B cell (primary cell): ENCODE data around the gene CCNI. TPM values are rescaled to one million over a fixed set of nuclear protein-coding genes. Genes with fewer than 3 reads are reported as not detected.

Experiments
- ATAC-seq: fragments of 200-7000 bp; cut with Tn5 transposase; one replicate; pipeline ENCODE4 v1.10.0; 2021; ENCODE audit warnings: low read depth, mild to moderate bottlenecking, moderate number of reproducible peaks, moderate library complexity
- CTCF ChIA-PET: fragments of 350-600 bp; sonication (Branson Sonifier 250); formaldehyde crosslinking; loops from one replicate; lab custom pipeline; 2021; ENCODE audit warnings: antibody characterized with exemption, inconsistent platforms; lab: Charles Lee
- POLR2A ChIA-PET: fragments of 350-600 bp; sonication (Branson Sonifier 250); formaldehyde crosslinking; loops from one replicate; lab custom pipeline; 2021; ENCODE audit warnings: antibody characterized with exemption; lab: Charles Lee
- DNase-seq: peaks from one replicate; pipeline ENCODE4 v3.0.0; 2013
- H2AFZ ChIP-seq: 2 replicates; pipeline ENCODE4 v1.6.1; 2012; ENCODE audit warnings: mild to moderate bottlenecking, low read depth, low read length; ENCODE audit not compliant: insufficient read depth, poor library complexity, severe bottlenecking
- H3K27ac ChIP-seq, 2 donors: 1 replicate in 1 of 2; 2 replicates in 1 of 2; pipeline ENCODE4 v1.5.1; 2012 to 2013; ENCODE audit warnings: low read length in 2 of 2, mild to moderate bottlenecking in 2 of 2, moderate library complexity in 1 of 2
- H3K27me3 ChIP-seq, 4 experiments: fragments of 200-600 bp in 1 of 4; sonication (generic) in 1 of 4; replicated peaks in 1 of 4; 1 replicate in 2 of 4; 2 replicates in 2 of 4; pipeline versions ENCODE4 v1.6.1 to v1.7.0; 2013 to 2016; ENCODE audit warnings: low read length in 3 of 4, mild to moderate bottlenecking in 2 of 4, mixed read lengths in 1 of 4, moderate library complexity in 1 of 4; ENCODE audit not compliant: insufficient read depth in 4 of 4, control insufficient read depth in 3 of 4; ENCODE audit errors: control extremely low read depth in 1 of 4
- H3K36me3 ChIP-seq, 2 experiments: replicated peaks in 1 of 2; 1 replicate in 1 of 2; 2 replicates in 1 of 2; pipeline versions ENCODE4 v1.6.1 to v1.7.1; 2013; ENCODE audit warnings: low read length in 1 of 2; ENCODE audit not compliant: insufficient read depth in 2 of 2, control insufficient read depth in 1 of 2; ENCODE audit errors: control extremely low read depth in 1 of 2, extremely low read depth in 1 of 2
- H3K4me1 ChIP-seq, 2 donors: fragments of 200-600 bp in 1 of 2; sonication (generic) in 1 of 2; 1 replicate in 1 of 2; 2 replicates in 1 of 2; pipeline versions ENCODE4 v1.5.1 to v1.6.1; 2013 to 2017; ENCODE audit warnings: low read length in 2 of 2; ENCODE audit not compliant: control insufficient read depth in 2 of 2, insufficient read depth in 2 of 2
- H3K4me2 ChIP-seq: replicated peaks from 2 replicates; pipeline ENCODE3; 2012; ENCODE audit warnings: mild to moderate bottlenecking, low read depth, low read length; ENCODE audit not compliant: poor library complexity, severe bottlenecking
- H3K4me3 ChIP-seq, 5 experiments: fragments of 200-600 bp in 1 of 5; sonication (generic) in 1 of 5; 1 replicate in 3 of 5; 2 replicates in 2 of 5; pipeline versions ENCODE4 v1.5.1 to v1.7.0; 2011 to 2016; ENCODE audit warnings: low read length in 4 of 5, mild to moderate bottlenecking in 4 of 5, low read depth in 2 of 5, control low read depth in 1 of 5, moderate library complexity in 1 of 5; ENCODE audit not compliant: insufficient read depth in 1 of 5; ENCODE audit errors: control extremely low read depth in 1 of 5, extremely low read depth in 1 of 5
- H3K79me2 ChIP-seq: fragments of 200-600 bp; sonication (generic); one replicate; pipeline ENCODE4 v1.6.0; 2016; ENCODE audit warnings: low read length; ENCODE audit not compliant: control insufficient read depth, insufficient read depth
- H3K9ac ChIP-seq: fragments of 200-600 bp; sonication (generic); 2 replicates; pipeline ENCODE4 v1.6.1; 2017; ENCODE audit warnings: mild to moderate bottlenecking, low read length, moderate library complexity
- H3K9me3 ChIP-seq, 3 donors: one replicate each; pipeline versions ENCODE4 v1.6.1 to v1.7.1; 2013; ENCODE audit warnings: low read length in 2 of 3; ENCODE audit not compliant: control insufficient read depth in 2 of 3, insufficient read depth in 1 of 3; ENCODE audit errors: control extremely low read depth in 1 of 3
- H4K20me1 ChIP-seq: 2 replicates; pipeline ENCODE4 v1.6.0; 2012; ENCODE audit warnings: mild to moderate bottlenecking, low read length; ENCODE audit not compliant: insufficient read depth, control insufficient read depth, poor library complexity, severe bottlenecking
- H3K27ac Mint-ChIP-seq: one replicate; pipeline ENCODE4 v1.8.0; 2021; ENCODE audit warnings: mixed read lengths
- H3K27me3 Mint-ChIP-seq: one replicate; pipeline ENCODE4 v1.8.0; 2021; ENCODE audit warnings: mixed read lengths
- H3K4me1 Mint-ChIP-seq: one replicate; pipeline ENCODE4 v1.8.0; 2021; ENCODE audit warnings: mixed read lengths
- H3K4me3 Mint-ChIP-seq: one replicate; pipeline ENCODE4 v1.8.0; 2021; ENCODE audit warnings: mixed read lengths
- H3K9me3 Mint-ChIP-seq: one replicate; pipeline ENCODE4 v1.8.0; 2022; ENCODE audit warnings: mixed read lengths; ENCODE audit not compliant: insufficient read depth
- CTCF ChIP-seq: fragments of 200-600 bp; IDR thresholded peaks from one replicate; pipeline ENCODE4 v1.8.0; 2022; ENCODE audit warnings: antibody characterized with exemption, mild to moderate bottlenecking
- EZH2 ChIP-seq: IDR thresholded peaks from 2 replicates; pipeline ENCODE4 v1.6.1; 2012; ENCODE audit warnings: borderline replicate concordance, low read depth, mild to moderate bottlenecking, moderate library complexity, low read length; ENCODE audit not compliant: insufficient read depth, poor library complexity, severe bottlenecking
- WGBS: methylation state at CpG from one replicate; pipeline ENCODE4 v1.1.5; 2013; ENCODE audit warnings: missing lambda C conversion rate; ENCODE audit not compliant: insufficient coverage; 5-methylcytosine and 5-hydroxymethylcytosine counted together
- intact Hi-C: fragments of 100-400 bp; cut with micrococcal nuclease; formaldehyde crosslinking; loops from one replicate; pipeline ENCODE4 v1.10.0; 2022
- polyA plus RNA-seq: library from polyadenylated mRNA; depleted of rRNA; stranded (reverse); fragments of >200 nt; gene quantifications from 2 replicates; pipeline ENCODE4 v1.2.3, GENCODE V29; 2012
- total RNA-seq, 2 donors: library from RNA; stranded (reverse); fragments of 120-200 nt in 1 of 2; gene quantifications; 1 replicate in 1 of 2; 2 replicates in 1 of 2; pipeline versions ENCODE4 v1.2.3 to v1.2.4, GENCODE V29; 2013 to 2022

CCNI gene
- total and polyA plus RNA-seq, 2 donors (not counting 1 experiment from before 2014, with no cell fraction given): 95.1 to 314 TPM

GRCh38 chr4:77020017-77020416 lies 55.8 kb downstream of the CCNI start:
- Histone ChIP-seq H3K36me3 (peaks cover 8 to 18% of the 10 kb centered on the region in 2 experiments), H3K27ac (no peak overlapping the region), H3K4me2 (no peak overlapping the region), H3K4me3 (no peak overlapping the region), H3K27me3 (no peaks in the 10 kb centered on the region), H3K9me3 (no peaks in the 10 kb centered on the region), H3K4me1 (no peaks in the 10 kb centered on the region), H2AFZ (no peak overlapping the region), H4K20me1 (no peaks in the 10 kb centered on the region), H3K79me2 (no peaks in the 10 kb centered on the region), H3K9ac (no peak overlapping the region)
- POLR2A ChIA-PET: no interaction called here
- no peak overlapping the region for H3K27ac Mint-ChIP-seq
- H3K9me3 Mint-ChIP-seq: no peaks in the 10 kb centered on the region
- no peaks in the 10 kb centered on the region for H3K4me1 Mint-ChIP-seq
- DNase-seq: no peak
- H3K4me3 Mint-ChIP-seq: no peak overlapping the region
- 93% methylated on average over 3 of the region's 3 CpGs for WGBS
- CTCF ChIA-PET: interaction anchor here (1.0 to 1.6 kb wide), 2 partner anchors 10 to 840 kb away, joined by 3 to 4 read pairs; no protein-coding TSS in a partner anchor
- TF ChIP-seq EZH2: no peak
- intact Hi-C loops: no loop called here
- H3K27me3 Mint-ChIP-seq: no peaks in the 10 kb centered on the region
- no peak for ATAC-seq

GRCh38 chr4:77015390-77015789 lies 60.4 kb downstream of the CCNI start:
- Histone ChIP-seq H4K20me1 (no peaks in the 10 kb centered on the region), H3K4me1 (peaks cover 0 to 2% of the 10 kb centered on the region in 2 donors), H3K36me3 (peaks cover 3% of the 10 kb centered on the region in 2 experiments), H3K9ac (no peak overlapping the region), H3K9me3 (no peaks in the 10 kb centered on the region), H3K27ac (no peak overlapping the region), H2AFZ (no peak overlapping the region), H3K4me2 (no peak overlapping the region), H3K79me2 (no peaks in the 10 kb centered on the region), H3K4me3 (no peak overlapping the region), H3K27me3 (no peaks in the 10 kb centered on the region)
- ChIA-PET CTCF (interaction anchor here (0.8 kb wide), 1 partner anchor 28 kb away, joined by 3 read pairs; no protein-coding TSS in a partner anchor), POLR2A (no interaction called here)
- Mint-ChIP-seq H3K27ac (no peak overlapping the region), H3K4me1 (peaks cover 6% of the 10 kb centered on the region), H3K4me3 (no peak overlapping the region), H3K27me3 (no peaks in the 10 kb centered on the region), H3K9me3 (no peaks in the 10 kb centered on the region)
- no CpG with 5 or more reads among the region's 1 CpG for WGBS
- DNase-seq (no peak), ATAC-seq (no peak)
- no peak for TF ChIP-seq EZH2
- TF ChIP-seq CTCF: no peak
- intact Hi-C loops: no loop called here
